ENCODE results near the gene DHX35. TPM values are rescaled to one million over a fixed set of nuclear protein-coding genes. Genes with fewer than 3 reads are reported as not detected.
"Not testable (repeated sequence)": the region's sequence is repeated elsewhere in the genome, so short reads cannot be mapped to it uniquely, and the experiment has no call there.

DHX35 gene
- total RNA-seq, 2 experiments from 2014 or later, result 7.3 to 7.6 TPM

GRCh38 chr20:38995536-38996044 lies 33.4 kb downstream of the DHX35 start:
- intact Hi-C loops (cut with DNase I, micrococcal nuclease), result no loop called here
- Mint-ChIP-seq H3K9me3 (no peaks in the 10 kb centered on the region), H3K27me3 (no peaks in the 10 kb centered on the region), H3K36me3 (ENCODE audit: low read depth) (peaks cover 93% of the 10 kb centered on the region), H3K4me3 (no peak overlapping the region), H3K4me1 (ENCODE audit: low read depth) (peaks cover 25% of the 10 kb centered on the region), H3K27ac (no peak overlapping the region)
- ChIA-PET CTCF (interaction anchor here (1.2 to 1.6 kb wide), 2 partner anchors 13 to 362 kb away, joined by 3 to 4 read pairs; no protein-coding TSS in a partner anchor), POLR2A (interaction anchor here (1.2 to 2.2 kb wide), 2 partner anchors 9 to 34 kb away, joined by 6 to 11 read pairs; partner anchors contain the start of gene DHX35)
- no peak for ATAC-seq (ENCODE audit: poor library complexity)
- peaks cover 62% of the 10 kb centered on the region for H3K36me3 ChIP-seq (ENCODE audit: insufficient read depth, low read length)
- TF ChIP-seq CTCF (IDR thresholded peaks at IDR 0.05), result no peak
- peaks cover 7% of the 10 kb centered on the region for H3K4me1 ChIP-seq (ENCODE audit: insufficient read depth, low read length)
- DNase-seq, result no peak
- no peak overlapping the region for H3K27ac ChIP-seq (ENCODE audit: low read depth in 1 of 2, low read length in 2 of 2)
- H3K9me3 ChIP-seq (ENCODE audit: control insufficient read depth in 1 of 2, insufficient read depth in 1 of 2, low read length in 2 of 2), result no peaks in the 10 kb centered on the region
- H3K4me3 ChIP-seq (ENCODE audit: low read length), result no peak overlapping the region
- H3K27me3 ChIP-seq (ENCODE audit: control insufficient read depth in 1 of 2, insufficient read depth in 2 of 2, low read length in 2 of 2), result no peaks in the 10 kb centered on the region

GRCh38 chr20:38996866-38997265 lies 34.7 kb downstream of the DHX35 start:
- H3K4me1 ChIP-seq (ENCODE audit: insufficient read depth, low read length); H3K9me3 Mint-ChIP-seq; intact Hi-C loops (cut with DNase I, micrococcal nuclease); ATAC-seq (ENCODE audit: poor library complexity); H3K27me3 ChIP-seq (ENCODE audit: control insufficient read depth in 1 of 2, insufficient read depth in 2 of 2, low read length in 2 of 2); H3K27ac Mint-ChIP-seq; DNase-seq; H3K9me3 ChIP-seq (ENCODE audit: control insufficient read depth in 1 of 2, insufficient read depth in 1 of 2, low read length in 2 of 2); H3K4me3 Mint-ChIP-seq; H3K4me3 ChIP-seq (ENCODE audit: low read length); H3K27me3 Mint-ChIP-seq; H3K27ac ChIP-seq (ENCODE audit: low read depth in 1 of 2, low read length in 2 of 2): not testable (repeated sequence)
- ChIA-PET CTCF (interaction anchor here (1.6 kb wide), 1 partner anchor 363 kb away, joined by 4 read pairs; no protein-coding TSS in a partner anchor), POLR2A (interaction anchor here (1.6 kb wide), 1 partner anchor 35 kb away, joined by 4 read pairs; the partner anchor contains the start of gene DHX35)
- H3K36me3 ChIP-seq (ENCODE audit: insufficient read depth, low read length), result peaks cover 65% of the 10 kb centered on the region
- Mint-ChIP-seq H3K4me1 (ENCODE audit: low read depth) (peaks cover 25% of the 10 kb centered on the region), H3K36me3 (ENCODE audit: low read depth) (peaks cover 90% of the 10 kb centered on the region)

GRCh38 chr20:38997622-38998021 lies 35.5 kb downstream of the DHX35 start:
- Mint-ChIP-seq H3K4me3 (no peak overlapping the region), H3K27ac (no peak overlapping the region), H3K9me3 (no peaks in the 10 kb centered on the region), H3K27me3 (no peaks in the 10 kb centered on the region), H3K4me1 (ENCODE audit: low read depth) (peaks cover 25% of the 10 kb centered on the region), H3K36me3 (ENCODE audit: low read depth) (peaks cover 89% of the 10 kb centered on the region)
- ATAC-seq (ENCODE audit: poor library complexity), result peak; percentile 43
- ChIA-PET CTCF (no interaction called here), POLR2A (interaction anchor here (1.6 kb wide), 1 partner anchor 35 kb away, joined by 4 read pairs; the partner anchor contains the start of gene DHX35)
- H3K27ac ChIP-seq (ENCODE audit: low read depth in 1 of 2, low read length in 2 of 2), result no peak overlapping the region
- H3K4me1 ChIP-seq (ENCODE audit: insufficient read depth, low read length), result peaks cover 7% of the 10 kb centered on the region
- no peaks in the 10 kb centered on the region for H3K27me3 ChIP-seq (ENCODE audit: control insufficient read depth in 1 of 2, insufficient read depth in 2 of 2, low read length in 2 of 2)
- TF ChIP-seq CTCF (IDR thresholded peaks at IDR 0.05), result no peak
- peak in 2 of 14 experiments; percentile 6 to 14 for DNase-seq
- H3K9me3 ChIP-seq (ENCODE audit: control insufficient read depth in 1 of 2, insufficient read depth in 1 of 2, low read length in 2 of 2), result no peaks in the 10 kb centered on the region
- intact Hi-C loops (cut with DNase I, micrococcal nuclease), result no loop called here
- H3K36me3 ChIP-seq (ENCODE audit: insufficient read depth, low read length), result peaks cover 66% of the 10 kb centered on the region
- H3K4me3 ChIP-seq (ENCODE audit: low read length), result no peak overlapping the region

GRCh38 chr20:38999217-38999616 lies 37.1 kb downstream of the DHX35 start:
- H3K9me3 Mint-ChIP-seq, result no peaks in the 10 kb centered on the region
- TF ChIP-seq CTCF (IDR thresholded peaks at IDR 0.05), result no peak
- intact Hi-C loops (cut with DNase I, micrococcal nuclease), result no loop called here
- no peaks in the 10 kb centered on the region for H3K27me3 Mint-ChIP-seq
- H3K4me1 Mint-ChIP-seq (ENCODE audit: low read depth), result peaks cover 34% of the 10 kb centered on the region
- Histone ChIP-seq H3K4me1 (ENCODE audit: insufficient read depth, low read length) (peaks cover 14% of the 10 kb centered on the region), H3K4me3 (ENCODE audit: low read length) (no peak overlapping the region), H3K9me3 (ENCODE audit: control insufficient read depth in 1 of 2, insufficient read depth in 1 of 2, low read length in 2 of 2) (no peaks in the 10 kb centered on the region), H3K36me3 (ENCODE audit: insufficient read depth, low read length) (peaks cover 77% of the 10 kb centered on the region), H3K27ac (ENCODE audit: low read depth in 1 of 2, low read length in 2 of 2) (no peak overlapping the region), H3K27me3 (ENCODE audit: control insufficient read depth in 1 of 2, insufficient read depth in 2 of 2, low read length in 2 of 2) (no peaks in the 10 kb centered on the region)
- H3K27ac Mint-ChIP-seq, result no peak overlapping the region
- no peak for DNase-seq
- no peak for ATAC-seq (ENCODE audit: poor library complexity)
- ChIA-PET CTCF (no interaction called here), POLR2A (no interaction called here)
- no peak overlapping the region for H3K4me3 Mint-ChIP-seq
- peaks cover 89% of the 10 kb centered on the region for H3K36me3 Mint-ChIP-seq (ENCODE audit: low read depth)
